Left forelimb (tissue), 1 donor: ENCODE data around the gene ERMARD.
A peak's percentile ranks its signal among the peaks of the same experiment; 100 is the strongest.

Source experiments
- DNase-seq: peaks from one replicate; pipeline ENCODE4 v3.0.0-alpha.2; 2018; ENCODE audit warnings: low spot score

ERMARD gene

GRCh38 chr6:169751242-169752073, at the start of gene ERMARD, which contains the start of gene DYNLT2:
Gene ERMARD, plus strand, starts transcription at chr6:169751622. Its CDS starts 36 bp downstream, at chr6:169751658.
Gene DYNLT2, minus strand, starts transcription at chr6:169751572. Its CDS starts 114 bp downstream, at chr6:169751458.
- DNase-seq, result peak; percentile 97

- peak; percentile 98 for DNase-seq
These were observed 49.2 kb upstream of the ERMARD start, which contains the start of the genes C6orf120 and WDR27 for GRCh38 chr6:169701954-169702839. Gene C6orf120, plus strand, starts transcription at chr6:169702126. Its CDS starts 334 bp downstream, at chr6:169702460. Gene WDR27, minus strand, starts transcription at chr6:169702029. Its CDS starts 13,024 bp downstream, at chr6:169689005.

- no peak for DNase-seq
These were observed 48.6 kb upstream of the ERMARD start for GRCh38 chr6:169702840-169703246.

GRCh38 chr6:169707772-169708171, 43.6 kb upstream of the ERMARD start:
- no peak for DNase-seq

GRCh38 chr6:169709293-169709692, 42.1 kb upstream of the ERMARD start:
- no peak for DNase-seq

- DNase-seq, result no peak
These were observed 41.4 kb upstream of the ERMARD start for GRCh38 chr6:169710009-169710408.

GRCh38 chr6:169714178-169714577, 37.2 kb upstream of the ERMARD start:
- no peak for DNase-seq

GRCh38 chr6:169714595-169714994, 36.8 kb upstream of the ERMARD start:
- DNase-seq, result no peak

GRCh38 chr6:169719117-169719516, 32.3 kb upstream of the ERMARD start:
- no peak for DNase-seq

- DNase-seq, result no peak
These were observed 31.1 kb upstream of the ERMARD start for GRCh38 chr6:169720207-169720855.

GRCh38 chr6:169722362-169723199, 28.8 kb upstream of the ERMARD start:
- no peak for DNase-seq

- peak; percentile 87 for DNase-seq
These were observed 28.1 kb upstream of the ERMARD start for GRCh38 chr6:169723200-169723909.

GRCh38 chr6:169723991-169724493, 27.4 kb upstream of the ERMARD start:
- DNase-seq, result no peak

GRCh38 chr6:169724494-169725124, 26.8 kb upstream of the ERMARD start, which contains the start of gene PHF10:
Gene PHF10, minus strand, starts transcription at chr6:169724500. Its CDS starts 569 bp downstream, at chr6:169723931.
- peak; percentile 94 for DNase-seq

GRCh38 chr6:169725125-169726048, 26.0 kb upstream of the ERMARD start:
- DNase-seq, result no peak

GRCh38 chr6:169726049-169726400, 25.4 kb upstream of the ERMARD start:
- DNase-seq, result no peak

GRCh38 chr6:169726963-169727362, 24.5 kb upstream of the ERMARD start:
- DNase-seq, result no peak

GRCh38 chr6:169729961-169730360, 21.5 kb upstream of the ERMARD start:
- DNase-seq, result no peak
